GM21447 (cell line): ENCODE results near the gene HOXC12.

Source experiments
- ATAC-seq: cut with Tn5 transposase; IDR thresholded peaks from one replicate; pipeline ENCODE4 v1.9.1; 2021; ENCODE audit not compliant: unreplicated experiment

HOXC12 gene, protein sequence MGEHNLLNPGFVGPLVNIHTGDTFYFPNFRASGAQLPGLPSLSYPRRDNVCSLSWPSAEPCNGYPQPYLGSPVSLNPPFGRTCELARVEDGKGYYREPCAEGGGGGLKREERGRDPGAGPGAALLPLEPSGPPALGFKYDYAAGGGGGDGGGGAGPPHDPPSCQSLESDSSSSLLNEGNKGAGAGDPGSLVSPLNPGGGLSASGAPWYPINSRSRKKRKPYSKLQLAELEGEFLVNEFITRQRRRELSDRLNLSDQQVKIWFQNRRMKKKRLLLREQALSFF

DNA sequence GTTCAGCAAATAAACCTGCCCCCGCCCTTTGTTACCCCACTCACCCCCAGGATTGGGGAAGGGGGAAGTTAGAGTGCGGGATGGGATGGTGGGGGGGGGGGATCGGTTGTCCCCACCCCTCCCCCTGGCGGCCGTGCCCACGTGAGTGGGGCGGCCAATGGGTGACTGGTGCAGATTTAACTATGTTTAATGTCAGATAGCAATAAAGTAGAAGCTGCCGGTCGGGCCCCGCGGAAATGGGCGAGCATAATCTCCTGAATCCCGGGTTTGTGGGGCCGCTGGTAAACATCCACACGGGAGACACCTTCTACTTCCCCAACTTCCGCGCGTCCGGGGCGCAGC lies at the start of gene HOXC12:
Gene HOXC12 (plus strand): TSS at position 210 of the 342 bp plus-strand sequence. CDS start 27 bp downstream, at position 237.
- no peak for ATAC-seq

DNA sequence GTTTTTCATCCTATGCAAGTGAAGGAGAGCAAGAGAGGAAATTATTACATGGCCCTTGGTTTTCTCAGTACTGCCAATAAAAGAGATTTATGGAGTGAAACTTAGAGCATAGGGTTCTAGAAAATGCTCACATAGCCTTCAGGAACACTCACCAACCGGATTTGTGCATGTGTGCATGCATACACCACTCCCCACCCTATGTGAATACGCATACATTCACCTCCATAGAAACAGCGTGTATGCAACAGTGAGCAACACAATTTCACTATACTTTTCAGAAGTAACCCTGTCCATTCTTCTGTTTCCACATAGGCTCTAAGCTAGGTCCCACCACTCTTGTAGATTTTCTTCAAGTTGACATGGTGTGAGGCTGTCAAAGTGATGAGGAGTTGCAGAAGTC lies 47.6 kb upstream of the HOXC12 start:
- no peak for ATAC-seq

DNA sequence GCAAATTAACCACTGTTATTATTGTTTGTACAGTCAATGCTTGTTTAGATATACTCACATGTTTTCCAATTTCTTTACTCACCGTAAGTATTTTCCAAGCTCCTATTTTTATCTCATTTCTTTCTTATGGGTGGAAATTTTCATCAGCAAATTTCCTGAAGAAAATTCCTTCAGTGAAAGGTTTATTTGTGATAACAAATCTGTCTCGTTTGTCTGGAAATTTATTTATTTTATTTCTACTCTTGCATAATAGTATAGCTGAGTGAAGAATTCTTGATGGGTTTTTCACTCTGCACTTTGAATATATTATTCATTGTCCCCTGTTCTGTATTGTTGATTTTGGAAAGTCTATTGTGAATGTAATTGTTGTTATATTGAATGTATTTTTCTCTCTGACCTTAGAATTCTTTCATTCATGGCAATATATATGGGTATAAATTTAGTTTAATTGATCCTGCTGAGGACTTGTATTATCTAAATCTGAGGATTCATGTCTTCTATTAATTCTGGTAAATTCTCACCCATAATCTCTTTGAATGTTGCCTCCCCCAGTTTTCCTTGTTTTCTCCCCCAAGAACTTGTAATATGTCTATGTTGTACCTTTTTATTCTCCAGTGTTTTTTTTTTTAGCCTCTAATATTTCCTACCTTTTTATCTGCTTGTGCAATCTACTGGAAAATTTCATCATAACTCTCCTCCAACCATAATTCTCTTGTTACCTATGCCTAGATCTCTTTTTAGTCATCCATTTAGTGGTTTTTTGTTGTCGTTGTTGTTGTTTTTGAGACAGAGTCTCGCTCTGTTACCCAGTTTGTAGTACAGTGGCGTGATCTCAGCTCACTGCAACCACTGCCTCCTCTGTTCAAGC lies 37.7 kb upstream of the HOXC12 start:
- no peak for ATAC-seq

DNA sequence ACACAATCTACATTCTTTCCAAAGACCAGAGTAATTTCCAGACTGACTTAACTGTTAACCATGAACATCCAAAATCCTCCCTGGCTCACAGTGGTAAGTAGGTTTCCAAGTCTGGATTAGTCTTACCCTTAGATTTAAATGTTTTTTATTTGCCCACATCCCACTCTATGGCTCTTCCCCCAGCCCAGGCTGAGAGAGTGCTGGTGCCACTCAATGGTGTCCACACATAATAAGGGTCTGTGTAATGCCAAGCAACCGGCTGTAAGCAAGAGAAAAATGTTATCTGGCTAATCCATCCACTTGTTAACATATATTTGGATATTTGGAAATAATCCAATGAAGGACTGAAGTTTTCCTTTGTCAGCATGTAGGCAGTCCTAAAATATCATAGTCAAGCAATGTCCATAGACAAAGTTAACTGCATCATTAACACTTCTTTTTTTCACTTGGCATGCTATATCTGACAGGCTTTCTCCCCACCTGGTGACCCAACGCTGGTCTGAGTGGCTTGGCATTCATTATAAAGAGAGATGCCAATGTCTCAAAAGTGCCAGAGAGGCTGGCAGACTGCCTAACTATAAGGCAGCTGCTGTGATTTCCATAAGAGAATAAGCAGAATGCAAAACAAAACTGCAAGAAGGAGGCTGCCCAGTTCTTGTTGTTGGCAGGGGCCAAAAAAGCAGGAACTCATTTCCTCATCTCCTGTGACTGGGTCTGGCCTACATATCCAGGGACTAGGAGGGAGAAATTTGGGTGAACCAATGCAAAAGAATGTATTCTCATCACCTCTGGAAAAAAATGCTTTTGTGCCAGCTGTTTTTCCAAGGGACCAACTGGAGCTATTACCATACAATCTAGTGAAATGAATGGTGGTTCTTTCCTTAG lies 29.9 kb upstream of the HOXC12 start:
- no peak for ATAC-seq

DNA sequence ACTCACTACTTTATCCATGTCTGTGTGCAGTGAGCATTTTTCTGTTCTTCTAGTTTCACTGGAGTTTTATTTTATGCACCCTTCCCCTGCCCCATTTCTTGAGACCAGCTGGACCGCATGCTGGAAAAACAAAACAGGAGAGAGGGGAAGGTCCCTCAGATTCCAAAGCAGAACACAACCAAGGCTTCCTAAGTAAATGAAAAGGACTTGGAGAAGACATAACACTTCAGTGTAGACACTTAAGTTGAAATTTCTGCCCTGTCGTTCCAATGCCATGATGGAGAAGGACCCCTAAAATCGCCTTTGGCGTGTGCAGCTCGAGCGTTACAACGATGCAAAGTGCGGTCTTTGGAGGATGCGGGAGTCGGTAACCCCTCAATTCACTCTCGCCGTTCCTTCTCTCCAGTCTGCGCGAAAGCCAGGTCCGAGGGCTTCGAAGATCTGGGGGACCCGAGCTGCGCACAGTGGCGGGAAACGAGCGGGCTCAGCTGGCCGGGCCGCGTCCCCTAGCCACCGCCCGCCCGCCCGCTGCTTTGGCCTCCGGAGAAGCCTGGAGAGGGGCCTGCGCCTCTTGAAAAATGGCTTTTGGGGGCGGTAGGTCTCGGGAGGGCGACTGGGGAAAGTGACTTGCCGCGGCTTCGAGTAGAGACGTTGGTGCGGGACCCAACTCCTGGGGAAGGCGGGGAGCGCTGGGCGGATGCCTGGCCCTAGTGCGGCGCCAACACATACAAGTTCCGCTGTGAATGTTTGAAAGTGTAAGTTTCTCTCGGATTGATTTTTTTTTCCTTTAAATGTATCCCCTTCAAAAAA lies 27.3 kb upstream of the HOXC12 start:
- no peak for ATAC-seq

DNA sequence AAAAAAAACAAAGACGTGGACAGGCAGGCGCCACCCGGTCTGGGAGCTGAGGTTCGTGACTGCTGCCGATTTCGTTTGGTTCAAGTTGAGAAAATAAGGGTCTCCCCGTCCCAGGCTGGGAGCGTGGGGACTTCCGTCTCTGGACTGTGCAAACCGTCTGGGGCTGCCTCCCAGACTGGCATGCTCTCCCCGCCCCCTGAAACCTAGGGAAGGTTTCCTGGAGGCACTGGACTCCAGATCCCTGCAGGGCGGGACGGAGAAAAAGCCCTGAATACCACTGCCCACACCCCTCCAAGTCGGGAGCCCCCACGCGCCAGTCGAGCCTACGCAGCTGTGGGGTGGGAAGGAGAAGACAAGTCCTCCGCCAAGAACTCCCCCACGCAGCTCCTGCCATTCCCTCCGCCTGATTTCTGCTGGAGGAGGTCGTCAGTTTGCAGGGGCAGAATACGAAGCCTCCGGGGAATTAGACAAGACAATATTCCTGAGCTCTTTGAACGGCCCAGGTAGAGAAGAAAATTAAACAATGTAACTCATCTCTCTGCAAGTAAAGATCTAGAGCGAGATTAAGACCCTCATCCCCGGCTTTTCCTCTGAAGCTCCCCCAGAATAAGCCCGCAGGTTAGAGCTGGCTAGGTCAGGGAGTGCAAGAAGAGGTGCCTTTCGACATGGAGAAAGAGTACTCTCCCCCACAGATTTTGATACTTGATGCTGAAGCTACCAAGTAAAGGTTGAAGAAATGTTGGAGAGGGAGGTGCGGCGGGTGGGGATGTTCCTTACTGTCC lies 26.5 kb upstream of the HOXC12 start:
- ATAC-seq: no peak

DNA sequence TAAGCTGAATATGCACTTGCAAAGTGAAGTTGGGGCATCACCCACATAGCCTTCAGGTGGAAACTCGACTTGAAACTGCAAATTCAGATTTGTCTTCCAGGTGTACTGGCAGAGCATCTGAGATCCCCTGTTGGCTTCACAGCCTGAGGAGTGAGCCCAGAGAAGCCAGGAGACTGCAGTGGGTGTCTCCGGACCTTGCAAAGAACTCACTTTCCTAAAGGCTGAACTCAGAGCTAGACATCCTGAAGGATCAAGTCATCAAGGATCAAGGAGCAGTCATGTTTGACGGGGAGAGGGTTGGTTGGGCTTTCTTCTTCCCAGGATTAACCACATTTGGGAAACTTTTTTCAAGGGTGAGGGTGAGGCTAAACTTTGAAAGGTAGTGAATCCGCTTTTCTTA lies 25.2 kb upstream of the HOXC12 start:
- no peak for ATAC-seq

DNA sequence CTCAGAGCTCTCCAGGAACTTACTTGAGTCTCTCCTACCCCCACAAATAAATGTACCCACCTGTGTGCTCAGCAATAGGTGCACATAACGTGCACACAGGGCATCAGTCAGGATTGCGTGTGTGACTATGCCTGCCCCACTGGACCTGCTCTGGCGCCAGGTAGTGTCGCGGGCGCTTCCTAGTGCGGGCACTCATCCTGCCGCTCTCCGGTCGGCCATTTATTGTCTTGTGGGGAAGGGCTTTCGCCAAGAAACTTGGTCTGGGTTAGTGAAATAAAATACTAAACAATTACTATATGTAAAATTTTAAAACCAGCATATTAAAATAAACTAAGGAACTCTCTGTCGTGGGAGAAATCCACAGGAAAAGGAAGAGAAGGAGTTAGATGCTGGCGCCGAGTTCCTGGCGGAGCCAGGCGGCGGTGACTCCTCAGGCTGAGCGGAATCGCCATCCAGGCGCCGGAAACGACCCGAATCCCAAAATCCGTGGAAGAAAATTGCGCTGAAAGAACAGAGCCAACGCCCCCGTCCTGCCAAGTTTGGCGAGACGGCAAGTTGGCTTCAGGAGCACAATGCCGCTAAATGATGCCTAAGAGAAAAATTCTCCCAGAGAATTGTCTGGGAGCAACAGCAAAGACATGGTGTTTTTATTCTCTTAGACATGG lies 24.0 kb upstream of the HOXC12 start:
- no peak for ATAC-seq

DNA sequence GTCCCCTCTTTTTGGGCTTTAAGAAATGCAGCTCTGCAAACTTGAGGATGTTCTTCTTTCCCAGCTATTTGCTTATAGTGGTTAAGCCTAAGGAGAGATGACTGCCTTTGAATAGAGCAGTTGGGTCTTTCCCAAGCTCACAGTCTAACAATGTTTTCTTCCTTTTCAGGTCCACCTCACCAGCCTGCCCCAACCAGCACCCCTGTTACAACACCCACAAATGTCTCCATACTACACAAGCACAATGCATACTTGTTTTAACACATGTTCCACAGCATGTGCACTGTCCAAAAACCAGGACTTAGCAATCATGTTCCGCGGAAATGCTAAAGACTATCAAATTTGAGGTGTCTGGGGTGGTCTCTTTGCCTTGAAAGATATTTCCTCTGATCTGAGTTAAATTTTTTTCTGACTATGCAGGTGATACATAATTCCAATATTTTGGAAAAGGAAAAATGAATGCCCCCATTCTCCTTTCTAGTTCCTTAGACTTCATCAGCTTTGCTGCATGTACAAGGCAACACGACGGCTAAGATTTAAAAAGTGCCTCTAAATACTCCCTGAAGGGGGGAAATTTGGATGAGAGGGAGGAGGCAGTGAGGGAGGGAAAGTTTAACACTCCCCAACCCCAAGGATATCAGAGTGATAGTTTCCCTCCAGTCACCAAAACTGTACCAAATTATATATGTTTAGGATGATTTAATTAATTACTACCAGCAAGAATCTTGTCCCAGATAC lies 22.7 kb upstream of the HOXC12 start:
- no peak for ATAC-seq

DNA sequence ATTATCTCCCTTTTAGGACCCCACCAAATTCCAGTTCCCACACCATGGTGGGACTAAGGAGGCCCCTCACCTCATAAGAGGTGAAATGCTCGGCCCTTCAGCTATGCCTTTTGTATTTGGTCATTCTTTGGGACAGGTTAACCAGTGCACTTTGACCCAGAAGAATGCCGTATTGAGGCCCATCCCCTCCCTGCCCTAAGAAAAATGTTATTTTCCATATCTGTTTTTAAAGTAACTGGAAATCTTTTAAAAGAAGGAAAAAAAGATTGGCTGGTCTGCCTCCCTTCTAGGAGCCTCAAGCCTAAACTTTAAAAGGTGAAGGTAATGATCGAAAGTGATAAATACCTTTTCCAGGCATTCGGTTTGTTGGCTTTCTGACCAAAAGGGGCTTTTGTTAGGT lies 21.8 kb upstream of the HOXC12 start:
- no peak for ATAC-seq

DNA sequence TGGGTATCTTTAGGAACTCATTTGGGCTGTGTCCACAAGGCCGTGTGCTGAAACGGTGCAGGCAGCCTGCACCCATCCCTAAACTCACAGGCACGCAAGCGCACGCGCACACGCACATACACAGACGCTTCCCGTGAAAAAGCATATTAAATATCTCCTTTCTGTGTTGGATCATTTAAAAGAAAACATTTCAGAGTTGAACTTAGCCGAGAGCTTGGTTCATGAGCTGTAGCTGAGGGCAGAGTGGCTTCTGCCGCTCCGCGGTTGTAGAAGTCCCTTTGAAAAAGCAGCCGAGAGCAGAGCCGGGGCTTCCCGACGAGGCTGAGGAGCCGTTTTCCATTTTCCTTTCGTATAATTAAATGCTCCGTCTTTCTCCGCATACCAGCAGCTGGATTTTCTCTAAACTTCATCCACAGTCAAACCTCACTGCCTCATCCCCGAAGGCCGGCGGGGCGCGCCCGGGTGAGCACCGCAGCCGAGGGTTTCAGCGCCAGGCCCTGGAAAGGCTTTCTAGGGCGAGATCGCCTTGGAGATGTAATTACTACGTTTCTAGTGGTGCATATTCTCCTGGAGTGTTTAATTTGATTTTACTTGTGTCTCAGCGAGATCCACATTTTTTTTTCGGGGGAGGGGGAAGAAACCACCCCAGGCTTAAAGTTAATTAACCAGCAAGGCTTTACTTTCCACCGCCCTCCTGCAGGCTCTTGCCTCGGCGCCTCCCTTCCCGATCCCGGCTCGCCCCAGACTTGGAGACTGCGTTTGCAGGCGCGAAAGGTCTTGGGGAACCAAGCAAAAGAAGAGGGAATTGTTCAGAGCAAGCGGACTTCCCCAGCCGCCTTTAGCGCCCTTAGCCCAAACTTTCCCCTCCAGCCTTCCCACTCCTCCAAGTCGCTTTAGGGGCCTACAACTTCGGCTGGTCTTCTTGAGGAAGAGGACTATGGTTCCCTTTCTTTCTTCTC lies 19.0 kb upstream of the HOXC12 start:
- ATAC-seq: no peak

DNA sequence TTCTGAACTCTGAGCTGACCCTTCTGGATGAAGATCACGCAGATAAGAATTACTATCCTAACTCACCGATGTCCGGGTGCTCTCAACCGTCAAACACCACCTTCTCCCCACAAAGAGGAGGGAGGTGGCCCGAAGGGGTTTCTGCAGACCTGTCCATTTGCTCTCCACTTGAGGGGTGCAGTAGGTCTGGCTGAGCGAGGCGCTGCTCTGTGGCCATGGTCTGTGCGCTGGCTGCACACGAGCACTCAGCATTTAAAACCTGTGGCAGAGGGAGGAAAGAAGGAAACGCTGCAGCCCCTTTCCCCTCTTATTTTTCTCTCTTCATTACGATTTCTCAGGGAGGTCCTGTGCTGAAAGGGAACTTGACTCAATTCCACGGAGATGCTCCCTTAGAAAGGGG lies 17.6 kb upstream of the HOXC12 start:
- ATAC-seq: no peak

DNA sequence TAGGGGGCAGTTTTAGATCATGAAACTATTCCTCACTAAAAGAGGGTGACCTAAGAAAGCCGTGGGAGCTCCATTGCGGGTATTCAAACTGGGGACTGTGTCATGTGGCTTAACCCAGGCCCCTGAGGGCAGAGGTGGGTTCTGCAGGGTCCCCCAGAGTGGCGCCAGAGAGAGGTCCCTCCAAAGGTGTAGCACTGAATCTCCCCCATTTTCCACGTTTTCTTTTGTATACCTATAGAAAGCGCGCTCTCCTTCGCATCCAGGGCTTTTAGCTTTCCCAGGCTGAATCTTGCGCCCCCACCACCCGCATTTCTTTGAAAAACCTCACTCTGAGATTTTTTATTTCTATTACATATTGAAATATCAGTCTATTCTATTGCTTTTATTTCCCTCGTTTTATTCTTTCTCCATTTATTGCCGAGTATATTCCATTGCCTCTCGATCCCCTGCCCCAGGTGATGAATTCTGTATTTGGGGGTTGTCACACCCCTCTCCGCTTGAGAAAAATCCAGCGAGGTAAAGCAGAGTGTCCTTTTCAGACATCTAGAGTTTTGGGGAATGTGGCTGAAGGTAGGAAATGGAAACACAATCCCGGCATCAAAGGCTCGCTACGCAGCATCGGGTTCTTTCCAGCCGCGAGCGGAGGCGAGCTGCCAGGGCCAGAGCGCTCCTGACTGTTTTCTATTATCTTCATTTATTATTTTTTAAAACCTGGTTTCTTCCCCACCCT lies 16.9 kb upstream of the HOXC12 start:
- ATAC-seq: no peak

DNA sequence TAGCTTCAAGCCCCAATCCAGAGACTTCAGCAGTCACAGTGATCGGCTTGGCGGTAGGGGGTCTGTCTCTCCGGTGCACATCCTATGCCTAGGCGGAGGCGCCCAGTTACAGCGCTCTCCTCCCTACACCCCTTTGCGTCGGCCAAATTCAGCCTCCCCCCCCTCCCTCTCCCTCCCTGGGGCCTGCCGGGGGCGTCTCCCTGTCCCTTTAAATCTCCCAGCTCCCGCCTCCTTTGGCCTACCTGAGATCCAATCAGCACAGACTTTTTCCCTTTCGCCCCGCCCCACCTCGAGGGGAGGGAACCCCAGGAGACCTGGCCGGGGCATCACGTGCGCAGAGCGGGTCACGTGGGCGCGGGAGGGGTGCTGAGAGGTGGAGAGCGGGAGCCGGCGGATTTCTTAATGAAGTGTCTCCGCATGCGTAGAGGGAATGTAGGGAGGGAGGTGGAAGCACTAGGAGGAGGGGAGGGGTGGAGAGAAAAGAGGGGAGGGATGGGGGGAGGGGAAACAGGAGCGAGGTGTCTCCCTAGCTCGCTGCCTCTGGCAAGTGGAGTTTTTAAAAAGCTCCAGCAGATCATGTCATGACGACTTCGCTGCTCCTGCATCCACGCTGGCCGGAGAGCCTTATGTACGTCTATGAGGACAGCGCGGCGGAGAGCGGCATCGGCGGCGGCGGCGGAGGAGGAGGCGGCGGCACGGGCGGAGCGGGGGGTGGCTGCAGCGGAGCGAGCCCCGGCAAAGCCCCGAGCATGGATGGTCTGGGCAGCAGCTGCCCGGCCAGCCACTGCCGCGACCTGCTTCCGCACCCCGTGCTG lies 16.2 kb upstream of the HOXC12 start, which contains the start of gene HOXC13:
Gene HOXC13 (plus strand): TSS at position 506 of the 815 bp plus-strand sequence. CDS start 76 bp downstream, at position 582.
- no peak for ATAC-seq

DNA sequence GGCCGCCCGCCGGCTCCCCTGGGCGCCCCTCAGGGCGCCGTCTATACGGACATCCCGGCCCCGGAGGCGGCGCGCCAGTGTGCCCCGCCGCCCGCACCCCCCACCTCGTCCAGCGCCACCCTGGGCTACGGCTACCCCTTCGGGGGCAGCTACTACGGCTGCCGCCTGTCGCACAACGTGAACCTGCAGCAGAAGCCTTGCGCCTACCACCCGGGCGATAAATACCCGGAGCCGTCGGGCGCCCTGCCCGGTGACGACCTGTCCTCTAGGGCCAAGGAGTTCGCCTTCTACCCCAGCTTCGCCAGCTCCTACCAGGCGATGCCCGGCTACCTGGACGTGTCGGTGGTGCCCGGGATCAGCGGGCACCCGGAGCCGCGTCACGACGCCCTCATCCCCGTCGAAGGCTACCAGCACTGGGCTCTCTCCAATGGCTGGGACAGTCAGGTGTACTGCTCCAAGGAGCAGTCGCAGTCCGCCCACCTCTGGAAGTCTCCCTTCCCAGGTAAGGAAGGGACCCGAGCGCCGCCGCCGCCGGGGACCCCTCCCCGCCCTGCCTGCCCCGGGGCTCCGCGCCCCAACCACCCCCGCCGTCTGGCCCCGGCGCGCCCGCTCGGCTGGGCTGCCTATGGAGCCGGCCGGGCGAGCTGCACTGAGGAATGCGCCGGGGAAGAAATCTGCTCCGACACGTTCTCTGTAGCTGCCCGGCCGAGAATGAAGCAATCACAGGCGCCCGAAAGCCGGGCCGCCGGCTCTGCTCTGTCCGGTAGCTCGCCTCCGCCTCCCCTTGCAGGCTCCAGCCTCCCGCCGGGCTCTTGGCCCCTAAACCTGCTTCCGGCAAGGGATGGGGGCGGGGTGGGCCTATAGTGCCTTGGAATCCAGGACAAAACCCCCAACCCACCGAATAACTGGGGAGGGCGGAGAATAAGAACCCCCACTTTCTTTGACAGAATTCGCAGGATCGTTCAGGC lies 15.3 kb upstream of the HOXC12 start:
- ATAC-seq: no peak
